Measurements from ENCODE around the gene DNAH2. TPM values are rescaled to one million over a fixed set of nuclear protein-coding genes. Genes with fewer than 3 reads are reported as not detected.

The DNAH2 gene
- total and polyA plus RNA-seq, 8 donors, result under 0.01 to 8.0 (median 0.24) TPM; not detected in 2

DNA sequence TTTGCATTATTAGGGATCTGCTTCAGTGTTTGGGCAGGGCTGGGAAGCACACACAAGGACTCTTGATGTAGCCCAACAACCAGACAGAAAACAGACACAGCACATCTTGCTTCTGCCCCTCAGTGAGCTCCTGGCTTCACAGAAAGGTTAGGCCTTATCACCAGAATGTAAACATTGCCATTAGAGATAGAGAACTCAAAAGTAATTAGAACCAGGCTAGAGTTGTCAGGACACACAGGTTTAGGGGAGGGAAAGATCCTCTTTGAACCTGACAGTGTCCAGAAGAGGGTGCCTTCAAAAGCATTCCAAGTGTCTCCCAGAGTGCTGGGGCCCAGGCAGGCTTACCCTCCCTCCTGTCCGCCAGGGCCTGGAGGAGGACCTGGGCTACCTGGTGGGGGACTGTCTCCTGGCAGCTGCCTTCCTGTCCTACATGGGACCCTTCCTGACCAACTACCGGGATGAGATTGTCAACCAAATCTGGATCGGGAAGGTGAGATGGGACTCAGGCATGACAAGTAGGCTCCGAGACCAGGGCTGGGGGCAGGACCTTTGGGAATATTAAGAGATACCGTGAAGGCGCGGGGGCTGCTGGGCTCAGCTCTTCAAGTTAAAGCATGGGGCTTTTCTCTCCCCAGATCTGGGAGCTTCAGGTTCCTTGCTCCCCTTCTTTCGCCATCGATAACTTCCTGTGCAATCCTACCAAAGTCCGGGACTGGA is 99.5 kb downstream of the DNAH2 start:
- TF ChIP-seq, protein P1, sequence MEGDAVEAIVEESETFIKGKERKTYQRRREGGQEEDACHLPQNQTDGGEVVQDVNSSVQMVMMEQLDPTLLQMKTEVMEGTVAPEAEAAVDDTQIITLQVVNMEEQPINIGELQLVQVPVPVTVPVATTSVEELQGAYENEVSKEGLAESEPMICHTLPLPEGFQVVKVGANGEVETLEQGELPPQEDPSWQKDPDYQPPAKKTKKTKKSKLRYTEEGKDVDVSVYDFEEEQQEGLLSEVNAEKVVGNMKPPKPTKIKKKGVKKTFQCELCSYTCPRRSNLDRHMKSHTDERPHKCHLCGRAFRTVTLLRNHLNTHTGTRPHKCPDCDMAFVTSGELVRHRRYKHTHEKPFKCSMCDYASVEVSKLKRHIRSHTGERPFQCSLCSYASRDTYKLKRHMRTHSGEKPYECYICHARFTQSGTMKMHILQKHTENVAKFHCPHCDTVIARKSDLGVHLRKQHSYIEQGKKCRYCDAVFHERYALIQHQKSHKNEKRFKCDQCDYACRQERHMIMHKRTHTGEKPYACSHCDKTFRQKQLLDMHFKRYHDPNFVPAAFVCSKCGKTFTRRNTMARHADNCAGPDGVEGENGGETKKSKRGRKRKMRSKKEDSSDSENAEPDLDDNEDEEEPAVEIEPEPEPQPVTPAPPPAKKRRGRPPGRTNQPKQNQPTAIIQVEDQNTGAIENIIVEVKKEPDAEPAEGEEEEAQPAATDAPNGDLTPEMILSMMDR (IDR thresholded peaks at IDR 0.05), result no peak
- no peak for TF ChIP-seq POLR2A (IDR thresholded peaks at IDR 0.05)
- no peak for TF ChIP-seq POLR2AphosphoS5 (IDR thresholded peaks at IDR 0.05)
- no peak for TF ChIP-seq EP300 (IDR thresholded peaks at IDR 0.05)
- no peak for DNase-seq
- Histone ChIP-seq H3K27me3 (peaks cover 0 to 11% (median 0%) of the 10 kb centered on the region in 3 donors), H3K27ac (no peak overlapping the region), H3K4me3 (no peak overlapping the region), H3K4me1 (no peaks in the 10 kb centered on the region), H3K9me3 (no peaks in the 10 kb centered on the region), H3K36me3 (no peaks in the 10 kb centered on the region)
- intact Hi-C loops (cut with DNase I; ENCODE audit: low total_unique reads), result no loop called here
- WGBS, 5 donors, result 66 to 84% (median 79%) methylated on average over 9 to 10 of the region's 10 CpGs

DNA sequence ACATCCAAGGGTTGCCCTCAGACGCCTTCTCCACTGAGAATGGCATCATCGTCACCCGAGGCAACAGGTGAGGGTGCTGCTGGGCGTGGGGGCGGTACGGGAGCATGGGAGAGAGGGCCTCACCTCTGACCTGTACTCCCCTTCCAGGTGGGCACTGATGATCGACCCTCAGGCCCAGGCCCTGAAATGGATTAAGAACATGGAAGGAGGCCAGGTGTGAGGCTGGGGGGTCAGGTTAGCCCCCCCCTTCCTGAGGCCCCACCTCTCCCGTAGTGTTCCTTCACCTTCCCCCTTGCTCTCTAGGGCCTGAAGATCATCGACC is 100.1 kb downstream of the DNAH2 start:
- Histone ChIP-seq H3K36me3 (no peaks in the 10 kb centered on the region), H3K4me1 (no peaks in the 10 kb centered on the region), H3K4me3 (no peak overlapping the region), H3K27me3 (peaks cover 0 to 11% (median 0%) of the 10 kb centered on the region in 3 donors), H3K9me3 (no peaks in the 10 kb centered on the region), H3K27ac (no peak overlapping the region)
- WGBS, 5 donors, result 78 to 89% (median 84%) methylated on average over 8 to 9 of the region's 9 CpGs
- TF ChIP-seq EP300 (IDR thresholded peaks at IDR 0.05) (no peak), POLR2AphosphoS5 (IDR thresholded peaks at IDR 0.05) (no peak), POLR2A (IDR thresholded peaks at IDR 0.05) (no peak)
- TF ChIP-seq, protein P1 (IDR thresholded peaks at IDR 0.05), result no peak
- intact Hi-C loops (cut with DNase I; ENCODE audit: low total_unique reads), result no loop called here
- DNase-seq, result no peak

DNA sequence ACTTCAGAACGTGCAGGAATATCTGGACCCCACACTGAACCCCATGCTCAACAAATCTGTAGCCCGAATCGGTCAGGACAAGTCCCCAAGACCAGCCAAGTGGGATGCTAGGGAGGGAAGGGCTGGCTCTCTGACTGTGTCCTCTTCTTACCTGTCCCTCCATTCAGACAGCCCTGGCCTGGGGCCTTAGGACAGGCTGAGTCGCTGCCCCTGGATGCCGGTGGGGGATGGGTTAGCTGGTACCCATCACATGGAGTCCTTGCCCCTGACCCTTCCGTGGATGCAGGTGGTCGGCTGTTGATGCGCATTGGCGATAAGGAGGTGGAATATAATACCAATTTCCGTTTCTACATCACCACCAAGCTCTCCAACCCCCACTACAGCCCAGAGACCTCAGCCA is 100.5 kb downstream of the DNAH2 start:
- Histone ChIP-seq H3K9me3 (no peaks in the 10 kb centered on the region), H3K4me1 (no peaks in the 10 kb centered on the region), H3K36me3 (no peaks in the 10 kb centered on the region), H3K4me3 (no peak overlapping the region), H3K27ac (no peak overlapping the region), H3K27me3 (peaks cover 0 to 11% (median 0%) of the 10 kb centered on the region in 3 donors)
- DNase-seq, result no peak
- intact Hi-C loops (cut with DNase I; ENCODE audit: low total_unique reads), result no loop called here
- TF ChIP-seq, protein P1 (IDR thresholded peaks at IDR 0.05), result no peak
- no peak for TF ChIP-seq POLR2A (IDR thresholded peaks at IDR 0.05)
- no peak for TF ChIP-seq POLR2AphosphoS5 (IDR thresholded peaks at IDR 0.05)
- no peak for TF ChIP-seq EP300 (IDR thresholded peaks at IDR 0.05)
- WGBS, 5 donors, result 84 to 90% (median 86%) methylated on average over 10 of the region's 10 CpGs

DNA sequence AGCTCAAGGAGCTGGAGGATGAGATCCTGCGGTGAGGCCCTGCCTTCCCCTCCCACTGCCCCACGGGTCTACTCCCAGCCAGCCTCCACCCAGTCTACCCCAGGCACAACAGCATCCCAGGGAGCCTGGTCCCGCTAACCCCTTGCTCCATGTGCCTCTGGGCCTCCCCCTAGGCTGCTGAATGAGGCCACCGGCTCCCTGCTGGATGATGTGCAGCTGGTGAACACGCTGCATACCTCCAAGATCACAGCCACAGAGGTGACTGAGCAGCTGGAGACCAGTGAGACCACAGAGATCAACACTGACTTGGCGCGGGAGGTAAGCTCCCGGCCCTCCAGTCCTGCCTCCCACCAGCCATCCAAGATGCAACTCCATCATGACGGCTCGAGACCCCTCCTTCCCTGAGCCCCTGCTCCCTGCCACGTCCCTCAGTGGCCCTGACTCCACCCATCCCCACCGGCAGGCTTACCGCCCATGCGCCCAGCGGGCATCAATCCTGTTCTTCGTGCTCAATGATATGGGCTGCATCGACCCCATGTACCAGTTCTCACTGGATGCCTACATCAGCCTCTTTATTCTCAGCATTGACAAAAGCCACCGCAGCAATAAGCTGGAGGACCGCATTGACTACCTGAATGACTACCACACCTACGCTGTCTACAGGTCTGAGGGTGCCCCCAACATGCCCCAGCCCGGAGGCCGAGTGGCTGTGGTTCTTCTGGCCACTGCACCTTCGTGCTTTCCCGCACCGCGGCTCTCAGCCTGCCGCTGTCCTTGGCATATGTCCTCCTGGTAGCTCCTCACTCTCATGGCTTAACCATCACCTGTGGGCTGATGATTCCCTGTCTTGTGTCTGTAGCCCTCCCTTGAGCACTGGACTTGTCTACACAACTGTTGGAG is 101.5 kb downstream of the DNAH2 start:
- intact Hi-C loops (cut with DNase I; ENCODE audit: low total_unique reads), result no loop called here
- no peaks in the 10 kb centered on the region for H3K9me3 ChIP-seq

More for the DNA sequence above, 101.5 kb downstream of the DNAH2 start:
- Histone ChIP-seq H3K4me3 (no peak overlapping the region), H3K4me1 (no peaks in the 10 kb centered on the region), H3K36me3 (no peaks in the 10 kb centered on the region), H3K27ac (no peak overlapping the region), H3K27me3 (peaks cover 0 to 11% (median 0%) of the 10 kb centered on the region in 3 donors)
- no peak for DNase-seq
- TF ChIP-seq POLR2A (IDR thresholded peaks at IDR 0.05), result no peak
- TF ChIP-seq EP300 (IDR thresholded peaks at IDR 0.05), result no peak
- TF ChIP-seq, protein P1 (IDR thresholded peaks at IDR 0.05), result no peak
- no peak for TF ChIP-seq POLR2AphosphoS5 (IDR thresholded peaks at IDR 0.05)
- WGBS, 5 donors, result 81 to 89% (median 85%) methylated on average over 21 to 27 of the region's 27 CpGs
